HG02970 (cell line): ENCODE results near the gene EIF4EBP2.

Experiments
- ATAC-seq: cut with Tn5 transposase; IDR thresholded peaks from one replicate; pipeline ENCODE4 v1.9.1; 2021; ENCODE audit warnings: mild to moderate bottlenecking, moderate library complexity, moderate number of reproducible peaks; ENCODE audit not compliant: unreplicated experiment, low FRiP score

Gene EIF4EBP2

DNA sequence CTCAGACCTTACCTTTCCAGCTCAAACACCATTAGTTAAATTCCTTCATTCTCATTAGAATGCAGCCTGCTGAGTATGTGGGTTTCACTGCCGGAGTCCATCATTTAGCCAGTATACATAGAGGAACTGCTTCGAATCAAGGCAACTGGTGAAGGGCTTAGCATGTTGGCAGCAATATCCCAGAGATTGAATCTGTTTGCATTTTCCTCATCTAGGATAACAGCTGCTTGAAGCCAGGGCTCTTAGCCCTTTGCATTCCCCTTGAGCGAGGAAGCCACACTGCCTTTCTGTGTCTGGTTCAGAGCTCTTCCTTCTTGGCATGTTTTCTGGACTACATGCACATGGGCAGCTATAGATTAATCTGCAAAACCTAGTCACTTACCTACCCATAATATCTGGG is 22.9 kb downstream of the EIF4EBP2 start:
- no peak for ATAC-seq

- no peak for ATAC-seq
These were observed 26.8 kb downstream of the EIF4EBP2 start for GRCh38 chr10:70430493-70431445.

DNA sequence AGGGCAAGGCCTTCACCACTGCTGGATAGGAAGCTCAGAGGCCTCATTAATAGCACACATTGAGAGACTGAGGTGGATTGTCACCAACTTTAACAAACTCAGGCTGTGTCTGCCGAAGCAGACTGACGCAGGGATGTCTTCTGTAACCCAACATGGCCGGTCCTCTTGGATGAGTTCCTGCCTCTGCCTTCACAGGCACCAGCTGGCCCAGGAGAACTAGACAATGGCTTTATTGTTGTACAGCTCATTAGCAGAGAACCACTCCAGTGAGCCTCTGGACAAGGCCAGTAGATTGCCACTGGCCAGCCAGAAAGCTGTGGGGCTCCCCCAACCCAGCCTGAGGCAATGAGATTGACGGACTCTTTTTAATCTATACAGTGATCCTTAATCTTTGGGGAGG is 28.2 kb downstream of the EIF4EBP2 start:
- no peak for ATAC-seq

DNA sequence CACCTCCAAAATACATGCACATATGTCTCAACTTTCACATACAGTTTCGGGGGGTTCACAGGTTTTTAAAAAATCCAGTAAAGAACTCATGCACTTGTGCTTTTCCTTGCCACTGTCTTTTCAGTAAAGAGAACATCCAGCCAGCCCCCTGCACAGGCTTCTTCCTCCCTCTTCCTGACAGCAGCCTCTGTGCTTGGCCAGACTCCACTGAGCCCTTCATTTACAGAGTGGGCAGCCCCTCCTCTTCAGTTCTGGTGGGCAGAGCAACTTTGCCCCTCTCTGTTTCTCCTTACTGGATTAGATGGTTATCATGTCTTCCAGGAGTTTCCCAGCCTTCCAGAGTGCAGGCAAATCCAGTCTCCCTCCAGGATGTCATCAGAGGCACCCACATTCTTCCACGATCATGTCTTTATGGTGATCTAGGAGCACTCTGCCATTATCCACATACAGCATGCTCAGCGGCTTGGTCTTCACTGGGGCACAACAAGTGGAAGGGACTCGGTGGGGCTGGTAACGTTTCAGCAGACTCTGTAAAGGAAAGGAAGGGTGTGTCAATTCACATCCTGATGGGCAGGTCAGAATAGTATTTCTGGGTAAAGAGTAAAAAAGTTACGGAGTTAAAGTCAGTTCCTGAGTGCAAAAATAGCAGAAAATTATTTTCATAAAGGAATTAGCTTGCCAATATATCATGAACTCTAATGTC is 28.8 kb downstream of the EIF4EBP2 start:
- ATAC-seq, result no peak

GRCh38 chr10:70433581-70434280 is 29.8 kb downstream of the EIF4EBP2 start:
- no peak for ATAC-seq

DNA sequence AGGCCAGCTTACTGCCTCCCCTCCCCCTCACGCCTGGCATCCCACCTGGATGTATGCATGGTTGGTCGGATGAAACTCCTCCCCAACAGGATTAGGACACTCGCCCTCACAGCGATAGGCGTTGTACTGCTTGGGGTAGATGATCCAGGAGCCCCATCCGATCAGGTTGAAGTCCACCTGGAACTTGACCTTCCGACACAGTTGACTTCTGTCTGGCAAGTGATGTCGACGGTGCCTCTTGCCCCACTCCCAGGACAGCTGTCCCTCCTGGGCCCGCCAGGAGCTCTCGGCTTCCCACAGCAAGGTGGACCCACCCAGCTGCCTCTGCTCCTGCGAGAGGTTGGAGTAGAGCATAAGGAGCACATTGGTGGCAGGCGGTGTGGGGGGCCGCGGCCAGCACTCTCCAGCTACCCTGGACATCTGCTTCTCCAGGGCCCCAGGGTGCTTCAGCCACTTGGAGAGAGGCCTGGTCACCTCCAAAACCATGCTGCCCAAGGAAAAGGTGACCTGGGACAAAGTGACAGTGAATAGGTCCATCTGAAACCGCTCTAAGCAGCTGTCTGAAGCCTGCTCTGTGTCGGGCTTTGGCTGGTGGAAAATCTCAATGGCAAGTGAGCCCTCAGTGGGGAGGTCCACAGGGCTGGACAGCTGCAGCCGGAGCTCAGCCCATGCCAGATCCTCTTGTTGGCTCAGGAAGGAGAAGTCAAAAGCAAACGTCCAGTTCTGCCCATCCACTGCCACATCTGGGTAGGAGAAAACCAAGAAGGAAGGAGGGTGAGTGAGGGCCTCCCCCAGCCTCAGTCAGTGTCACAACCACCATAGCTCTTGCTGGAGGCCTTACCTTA is 31.5 kb downstream of the EIF4EBP2 start:
- ATAC-seq, result no peak

- ATAC-seq, result no peak
These were observed 33.8 kb downstream of the EIF4EBP2 start for GRCh38 chr10:70437721-70438120.

GRCh38 chr10:70440296-70441160 is 36.6 kb downstream of the EIF4EBP2 start:
- ATAC-seq, result no peak

- no peak for ATAC-seq
These were observed 37.4 kb downstream of the EIF4EBP2 start, which contains the start of gene NODAL for GRCh38 chr10:70441161-70441894. Gene NODAL (minus strand): TSS chr10:70441681. CDS start chr10:70441667, 14 bp downstream.

- ATAC-seq, result no peak
These were observed 38.0 kb downstream of the EIF4EBP2 start for GRCh38 chr10:70441895-70442309.

GRCh38 chr10:70442332-70442988 is 38.5 kb downstream of the EIF4EBP2 start:
- ATAC-seq, result no peak

DNA sequence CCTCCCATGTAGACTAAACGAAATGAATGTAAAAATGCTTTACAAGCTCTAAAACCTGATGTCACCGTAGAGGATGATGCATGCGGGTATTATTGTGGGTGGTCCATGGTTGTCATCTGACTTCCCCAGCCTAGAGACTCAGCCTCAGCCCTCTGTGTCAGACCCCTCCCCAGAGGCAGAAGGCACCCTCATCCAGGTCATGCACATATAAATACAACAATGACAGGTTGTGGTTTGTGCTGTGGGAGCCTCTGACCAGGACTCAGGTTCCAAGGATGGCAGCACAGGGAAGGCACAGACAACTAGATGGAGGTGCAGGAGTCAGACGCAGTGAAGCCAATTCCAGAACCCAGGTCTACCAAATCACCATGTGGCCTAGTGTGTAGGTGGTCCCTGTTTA is 40.8 kb downstream of the EIF4EBP2 start:
- ATAC-seq, result no peak

DNA sequence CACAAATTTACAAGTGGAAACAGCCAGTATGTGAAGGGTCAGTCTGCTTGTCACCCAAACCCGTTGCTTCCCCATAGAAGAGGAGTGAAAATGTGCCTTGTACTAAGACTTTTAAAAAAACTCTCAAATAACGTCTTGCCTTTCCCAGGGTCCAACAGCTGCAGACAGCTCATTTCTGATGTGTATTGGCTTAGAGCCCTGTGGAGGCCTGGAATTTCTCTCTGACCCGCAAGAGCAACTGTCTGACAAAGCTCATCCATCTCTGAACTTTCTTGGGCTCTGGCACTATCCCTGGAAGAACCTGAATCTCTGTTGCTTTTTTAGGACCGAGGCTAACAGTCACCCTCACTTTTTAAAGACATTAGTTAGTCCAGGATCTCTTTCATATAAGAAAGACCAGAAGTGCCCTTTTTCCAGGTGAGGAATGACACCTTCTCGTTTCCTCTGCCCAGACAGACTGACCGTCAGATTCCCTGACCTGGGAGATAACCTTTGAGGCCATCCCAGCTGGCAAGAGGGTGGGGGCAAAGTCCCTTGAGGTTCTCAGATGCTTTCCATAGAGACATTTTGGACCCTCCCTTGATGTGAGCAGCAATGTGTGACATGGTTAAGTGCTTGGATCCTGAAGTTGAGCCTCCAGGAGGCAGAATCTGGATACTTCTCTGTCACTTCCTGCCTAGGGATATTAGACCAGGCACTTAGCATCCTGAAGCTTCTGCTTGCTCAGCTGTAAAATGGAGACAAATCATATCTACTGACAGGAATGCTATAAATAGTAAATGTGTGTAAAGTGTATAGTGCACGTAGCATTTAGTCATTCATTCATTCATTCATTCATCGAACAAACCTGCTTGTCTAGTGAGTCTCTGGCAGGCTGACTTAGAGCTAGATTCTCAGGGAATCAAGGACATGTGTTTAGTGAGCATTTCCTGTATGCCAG is 42.0 kb downstream of the EIF4EBP2 start:
- ATAC-seq, result no peak

GRCh38 chr10:70448236-70448635 is 44.3 kb downstream of the EIF4EBP2 start:
- ATAC-seq, result no peak

GRCh38 chr10:70455213-70455630 is 51.3 kb downstream of the EIF4EBP2 start:
- no peak for ATAC-seq

DNA sequence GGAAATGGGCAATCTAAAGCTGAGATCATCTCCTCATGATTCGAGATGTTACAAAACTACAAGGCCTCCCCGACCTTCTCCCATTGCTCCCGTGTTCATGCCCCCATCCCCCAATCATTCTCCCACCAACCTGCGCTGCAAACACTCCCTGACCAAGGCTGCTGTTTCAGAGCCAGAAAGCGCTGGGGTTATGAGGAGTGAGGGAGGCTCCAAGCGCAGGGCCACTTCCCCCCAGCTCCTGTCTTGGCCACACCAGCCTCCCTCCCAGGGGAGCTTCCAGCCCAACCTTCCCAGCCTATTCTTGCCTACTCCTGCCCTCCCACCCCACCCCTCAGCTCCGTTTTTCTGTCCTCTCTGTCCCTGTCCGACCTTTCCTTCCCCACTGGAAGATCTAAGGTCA is 52.2 kb downstream of the EIF4EBP2 start:
- ATAC-seq, result no peak
